ENCODE results near the gene LUZP4.
"Not testable (repeated sequence)": the region's sequence is repeated elsewhere in the genome, so short reads cannot be mapped to it uniquely, and the experiment has no call there.

Gene LUZP4, protein sequence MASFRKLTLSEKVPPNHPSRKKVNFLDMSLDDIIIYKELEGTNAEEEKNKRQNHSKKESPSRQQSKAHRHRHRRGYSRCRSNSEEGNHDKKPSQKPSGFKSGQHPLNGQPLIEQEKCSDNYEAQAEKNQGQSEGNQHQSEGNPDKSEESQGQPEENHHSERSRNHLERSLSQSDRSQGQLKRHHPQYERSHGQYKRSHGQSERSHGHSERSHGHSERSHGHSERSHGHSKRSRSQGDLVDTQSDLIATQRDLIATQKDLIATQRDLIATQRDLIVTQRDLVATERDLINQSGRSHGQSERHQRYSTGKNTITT

DNA sequence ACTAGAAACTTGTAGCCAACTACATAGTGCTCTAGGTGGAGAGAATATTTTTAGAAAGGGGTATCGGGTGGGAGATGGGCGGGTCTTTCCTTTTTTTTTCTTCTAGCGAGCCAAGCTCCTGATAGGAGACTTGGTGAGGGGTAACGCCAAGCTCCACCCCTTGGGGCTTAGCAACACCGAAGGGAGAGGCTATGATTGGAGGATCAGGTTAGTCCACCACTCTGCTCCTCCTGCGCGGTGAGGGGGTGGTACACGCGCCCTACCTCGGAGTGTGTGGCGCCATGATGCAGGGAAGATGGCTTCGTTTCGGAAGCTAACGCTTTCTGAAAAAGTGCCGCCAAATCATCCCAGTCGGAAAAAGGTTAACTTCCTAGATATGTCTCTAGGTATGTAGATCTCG, at the start of gene LUZP4:
TSS of gene LUZP4 (plus strand) at position 251 of the 400 bp plus-strand sequence. CDS start at position 296, 45 bp downstream.
- no peak for DNase-seq (ENCODE audit: low read depth in 2 of 2)

DNA sequence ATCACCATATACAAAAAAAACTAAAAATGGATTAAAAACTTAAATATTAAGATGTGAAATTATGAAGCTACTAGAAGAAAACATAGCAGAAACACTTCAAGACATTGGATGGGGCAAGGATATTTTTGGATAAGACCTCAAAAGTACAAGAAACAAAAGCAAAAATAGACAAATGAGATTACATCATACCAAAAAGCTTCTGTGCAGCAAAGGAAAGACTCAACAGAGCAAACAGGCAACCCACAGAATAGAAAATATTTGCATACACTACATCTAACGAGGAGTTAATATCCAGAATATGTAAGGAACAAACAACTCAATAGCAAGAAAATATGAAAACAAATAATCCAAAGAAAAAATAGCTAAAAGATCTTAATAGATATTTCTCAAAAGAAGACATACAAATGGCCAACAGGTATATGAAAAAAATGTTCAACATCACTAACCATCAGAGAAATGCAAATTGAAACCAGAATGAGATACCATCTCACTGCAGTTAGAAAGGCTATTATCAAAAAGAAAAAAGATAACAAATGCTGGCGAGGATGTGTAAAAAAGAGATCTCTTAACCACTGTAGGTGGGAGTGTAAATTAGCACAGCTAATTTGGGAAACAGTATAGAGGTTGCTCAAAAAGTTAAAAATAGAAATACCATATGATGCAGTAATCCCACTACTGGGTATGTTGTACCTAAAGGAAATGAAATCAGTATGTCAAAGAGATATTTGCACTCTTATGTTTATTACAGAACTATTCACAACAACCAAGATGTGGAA, 37.9 kb upstream of the LUZP4 start:
- no peak for DNase-seq (ENCODE audit: low read depth in 2 of 2)

DNA sequence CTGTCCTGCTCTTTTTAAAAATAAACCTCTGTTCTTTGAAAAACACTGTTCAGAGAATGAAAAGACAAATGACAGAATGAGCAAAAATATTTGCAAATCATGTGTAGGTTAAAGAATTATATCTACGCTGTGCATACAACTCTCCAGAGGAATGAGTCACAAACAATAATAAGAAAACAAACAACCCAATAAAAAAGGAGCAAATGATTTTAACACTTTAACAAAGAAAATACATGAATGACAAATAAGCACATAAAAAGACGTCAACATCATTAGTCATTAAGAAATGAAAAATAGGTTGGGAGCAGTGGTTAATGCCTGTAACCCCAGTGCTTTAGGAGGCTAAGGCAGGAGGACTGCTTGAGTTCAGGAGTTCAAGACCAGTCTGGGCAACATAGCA, 34.5 kb upstream of the LUZP4 start:
- DNase-seq (ENCODE audit: low read depth in 2 of 2) = no peak

GRCh38 chrX:115257711-115258110, 31.8 kb upstream of the LUZP4 start:
- DNase-seq (ENCODE audit: low read depth in 2 of 2) = no peak

- no peak for DNase-seq (ENCODE audit: low read depth in 2 of 2)
Measured at GRCh38 chrX:115259238-115259875, 30.2 kb upstream of the LUZP4 start.

GRCh38 chrX:115260330-115260729, 29.2 kb upstream of the LUZP4 start:
- DNase-seq (ENCODE audit: low read depth in 2 of 2) = no peak

DNA sequence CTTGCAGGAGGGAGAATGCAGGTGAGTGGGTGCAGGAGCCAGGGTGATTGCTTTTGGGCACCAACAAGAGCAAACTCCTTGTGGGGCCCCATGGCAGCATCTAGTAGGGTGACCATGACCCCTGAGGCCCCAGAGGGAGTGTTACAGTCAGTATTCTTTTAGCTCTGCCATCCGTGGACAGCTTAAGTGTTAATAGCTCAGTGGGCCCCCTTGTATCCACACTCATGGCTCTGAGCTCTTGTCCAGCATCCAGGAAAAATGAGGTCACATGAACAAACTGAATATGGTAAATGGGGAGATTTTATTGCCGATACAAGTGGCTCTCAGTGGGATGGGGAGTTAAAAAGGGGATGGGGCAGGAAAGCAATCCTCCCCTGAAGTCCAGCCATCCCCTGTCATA, 28.4 kb upstream of the LUZP4 start:
- DNase-seq (ENCODE audit: low read depth in 2 of 2) = no peak

DNA sequence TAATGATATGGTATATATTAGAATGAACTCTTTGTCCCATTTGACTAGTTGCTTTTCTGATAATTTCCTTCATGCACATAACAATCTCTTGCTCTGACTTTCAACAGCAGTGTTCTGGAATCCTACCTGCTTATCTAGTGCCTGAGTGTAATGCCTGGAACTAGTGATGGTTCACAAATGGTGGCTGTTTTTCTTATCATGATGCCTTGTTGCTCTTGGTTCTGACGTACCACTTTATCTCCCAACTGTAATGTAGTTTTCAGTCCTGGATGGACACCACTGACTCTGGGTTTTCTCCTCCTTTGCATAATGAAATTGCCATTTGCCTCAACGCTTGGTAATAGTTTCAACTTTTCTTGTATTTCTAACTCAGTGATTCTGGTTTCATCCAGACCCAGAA, 25.5 kb upstream of the LUZP4 start:
- no peak for DNase-seq (ENCODE audit: low read depth in 2 of 2)

GRCh38 chrX:115266300-115266699, 23.2 kb upstream of the LUZP4 start:
- DNase-seq (ENCODE audit: low read depth in 2 of 2) = no peak

DNA sequence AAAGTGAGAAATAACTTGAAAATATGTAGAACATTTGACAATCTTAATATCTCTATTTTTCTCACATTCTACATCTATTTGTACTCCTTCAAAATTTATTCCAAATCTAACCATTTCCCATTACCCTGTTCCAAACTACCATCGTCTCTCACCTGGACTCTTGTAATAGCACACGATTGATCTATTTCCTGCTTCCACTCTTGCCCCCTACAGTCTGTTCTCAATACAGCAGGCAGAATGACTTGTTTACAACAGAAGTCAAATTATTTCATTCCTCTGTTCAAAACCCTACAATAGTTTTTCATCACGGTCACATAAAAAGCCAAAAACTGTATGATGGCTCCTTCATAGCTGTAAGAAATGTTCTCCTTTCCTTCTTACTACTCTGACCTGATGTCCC, 21.1 kb upstream of the LUZP4 start:
- no peak for DNase-seq (ENCODE audit: low read depth in 2 of 2)

DNA sequence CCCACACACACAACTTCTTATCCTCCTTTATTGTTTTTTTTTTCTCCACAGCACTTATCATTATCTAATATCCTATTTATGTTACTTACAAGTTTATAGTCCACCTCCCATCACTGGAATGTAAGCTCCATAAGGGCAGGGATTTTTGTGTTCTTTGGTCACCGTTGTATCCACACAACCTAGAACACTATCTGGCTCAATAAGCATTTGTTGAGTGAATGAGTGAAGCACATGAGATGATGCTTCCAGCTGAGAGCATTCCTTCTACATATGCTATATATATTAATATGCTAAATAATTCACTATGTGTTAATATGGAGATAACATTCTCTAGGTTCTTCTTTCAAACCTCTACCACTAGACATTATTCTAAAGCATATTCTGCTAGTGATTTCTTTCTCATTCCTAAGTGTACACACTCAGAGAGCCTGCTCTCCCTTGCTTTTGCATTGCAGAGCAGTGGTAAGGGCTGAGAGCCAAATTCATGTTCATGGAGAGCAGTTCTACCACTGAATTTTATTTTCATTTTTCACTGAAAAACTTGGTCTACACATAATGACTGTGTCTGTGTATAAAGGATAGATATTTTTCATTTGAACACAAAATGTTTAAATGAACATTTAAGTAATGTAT, 20.3 kb upstream of the LUZP4 start:
- DNase-seq (ENCODE audit: low read depth in 2 of 2) = no peak

- DNase-seq (ENCODE audit: low read depth in 2 of 2) = no peak
Measured at GRCh38 chrX:115284877-115285276, 4.6 kb upstream of the LUZP4 start.

DNA sequence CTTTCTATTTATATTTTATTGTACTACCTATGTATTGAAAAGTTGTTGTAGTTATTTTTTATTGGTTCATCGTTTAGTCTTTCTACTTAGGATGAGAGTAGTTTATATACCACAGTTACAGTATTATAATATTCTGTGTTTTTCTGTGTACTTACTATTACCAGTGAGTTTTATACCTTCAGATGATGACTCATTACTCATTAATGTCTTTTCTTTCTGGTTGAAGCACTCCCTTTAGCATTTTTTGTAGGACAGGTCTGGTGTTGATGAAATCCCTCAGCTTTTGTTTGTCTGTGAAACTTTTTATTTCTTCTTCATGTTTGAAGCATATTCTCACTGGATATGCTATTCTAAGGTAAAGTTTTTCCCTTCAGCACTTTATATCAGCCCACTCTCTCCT, 7.7 kb downstream of the LUZP4 start:
- DNase-seq (ENCODE audit: low read depth in 2 of 2) = no peak

DNA sequence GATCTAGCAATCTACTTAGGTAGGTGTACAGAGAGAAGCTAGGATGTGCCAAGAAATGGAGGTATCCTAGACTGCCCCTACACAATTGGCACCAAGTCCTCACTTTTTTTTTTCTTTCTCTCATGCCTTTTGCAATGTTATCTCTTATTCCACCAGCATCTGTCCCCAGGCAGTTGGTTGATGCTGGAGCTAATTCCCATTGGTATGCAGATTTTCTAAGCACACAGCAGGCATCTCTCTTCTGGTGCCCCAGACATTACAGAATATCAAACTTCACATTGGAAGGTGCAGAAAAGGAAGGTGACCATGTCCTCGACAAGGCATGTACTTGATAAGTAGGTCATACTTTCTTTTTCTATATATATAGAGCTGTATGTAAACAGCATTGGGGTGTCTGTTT, 21.6 kb downstream of the LUZP4 start:
- DNase-seq (ENCODE audit: low read depth in 2 of 2) = no peak

GRCh38 chrX:115311601-115312001, 22.1 kb downstream of the LUZP4 start:
- DNase-seq (ENCODE audit: low read depth in 2 of 2) = no peak

- DNase-seq (ENCODE audit: low read depth in 2 of 2) = no peak
Measured at GRCh38 chrX:115318139-115318538, 28.6 kb downstream of the LUZP4 start.

- DNase-seq (ENCODE audit: low read depth in 2 of 2) = no peak
Measured at GRCh38 chrX:115322375-115322774, 32.9 kb downstream of the LUZP4 start.

- DNase-seq (ENCODE audit: low read depth in 2 of 2) = no peak
Measured at GRCh38 chrX:115324194-115324593, 34.7 kb downstream of the LUZP4 start.

GRCh38 chrX:115329282-115329681, 39.8 kb downstream of the LUZP4 start:
- not testable (repeated sequence) for DNase-seq (ENCODE audit: low read depth in 2 of 2)

GRCh38 chrX:115330498-115331168, 41.1 kb downstream of the LUZP4 start:
- DNase-seq (ENCODE audit: low read depth in 2 of 2) = peak in 1 of 2 donors; percentile 0

GRCh38 chrX:115332832-115333231, 43.3 kb downstream of the LUZP4 start:
- DNase-seq (ENCODE audit: low read depth in 2 of 2) = no peak

DNA sequence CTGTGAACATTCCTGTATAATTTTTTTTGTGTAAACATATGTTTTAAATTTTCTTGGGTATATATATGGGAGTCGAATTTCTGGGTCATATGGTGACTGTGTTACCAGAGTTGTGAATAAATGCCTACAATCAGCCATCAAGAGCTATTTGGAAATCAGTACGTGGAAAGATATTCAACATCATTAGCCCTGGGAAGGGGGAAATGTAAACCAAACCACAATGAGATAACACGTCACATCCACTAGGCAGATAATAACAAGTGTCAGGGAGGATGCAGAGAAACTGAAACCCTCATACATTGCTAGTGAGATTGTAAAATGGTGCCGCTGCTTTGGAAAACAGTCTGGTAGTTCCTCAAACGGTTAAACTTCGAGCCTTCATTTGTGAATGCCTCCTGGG, 43.9 kb downstream of the LUZP4 start:
- no peak for DNase-seq (ENCODE audit: low read depth in 2 of 2)

Measured in stimulated activated CD4-positive, alpha-beta T cell treated with anti-CD3 and anti-CD28 coated beads, Interleukin-4, amount 100 ng/mL, for 48 hours (primary cell).